Activated T-cell treated with anti-CD3 and anti-CD28 coated beads, Interleukin-2, amount 50 U/mL, for 72 hours (primary cell): ENCODE data around the gene ARPC4. TPM values are rescaled to one million over a fixed set of nuclear protein-coding genes. Genes with fewer than 3 reads are reported as not detected.
"Not testable (repeated sequence)": the region's sequence is repeated elsewhere in the genome, so short reads cannot be mapped to it uniquely, and the experiment has no call there.

ENCODE experiments used
- ATAC-seq, 2 donors: fragments of 150-1000 bp; cut with Tn5 transposase; replicated peaks in 1 of 2; 2 replicates each; pipeline ENCODE4 v1.10.0; 2021; ENCODE audit warnings: moderate library complexity in 2 of 2, mild to moderate bottlenecking in 1 of 2
- DNase-seq, 2 donors: peaks; one replicate each; pipeline ENCODE4 v3.0.0; 2021 to 2022; ENCODE audit warnings: mixed read lengths in 1 of 2
- H3K27ac Mint-ChIP-seq: one replicate; pipeline ENCODE4 v1.8.0; 2022; ENCODE audit warnings: mild to moderate bottlenecking, moderate library complexity, mixed read lengths
- H3K27me3 Mint-ChIP-seq: one replicate; pipeline ENCODE4 v1.8.0; 2022; ENCODE audit warnings: low read depth, mixed read lengths
- H3K36me3 Mint-ChIP-seq, 2 donors: one replicate each; pipeline ENCODE4 v1.8.0; 2022; ENCODE audit warnings: mixed read lengths in 2 of 2, mild to moderate bottlenecking in 1 of 2; ENCODE audit not compliant: insufficient read depth in 2 of 2
- H3K4me1 Mint-ChIP-seq: one replicate; pipeline ENCODE4 v1.8.0; 2022; ENCODE audit warnings: low read depth, mixed read lengths
- H3K4me3 Mint-ChIP-seq, 2 donors: one replicate each; pipeline ENCODE4 v1.8.0; 2022; ENCODE audit warnings: mild to moderate bottlenecking in 2 of 2, mixed read lengths in 2 of 2, moderate library complexity in 2 of 2
- H3K9me3 Mint-ChIP-seq, 2 donors: one replicate each; pipeline ENCODE4 v1.8.0; 2022; ENCODE audit warnings: mixed read lengths in 2 of 2
- total RNA-seq, 2 donors: library from RNA; stranded (reverse); gene quantifications; one replicate each; pipeline ENCODE4 v1.2.3, GENCODE V29; 2022

Gene ARPC4
- total RNA-seq, 2 donors from 2014 or later: 168 to 176 TPM

DNA sequence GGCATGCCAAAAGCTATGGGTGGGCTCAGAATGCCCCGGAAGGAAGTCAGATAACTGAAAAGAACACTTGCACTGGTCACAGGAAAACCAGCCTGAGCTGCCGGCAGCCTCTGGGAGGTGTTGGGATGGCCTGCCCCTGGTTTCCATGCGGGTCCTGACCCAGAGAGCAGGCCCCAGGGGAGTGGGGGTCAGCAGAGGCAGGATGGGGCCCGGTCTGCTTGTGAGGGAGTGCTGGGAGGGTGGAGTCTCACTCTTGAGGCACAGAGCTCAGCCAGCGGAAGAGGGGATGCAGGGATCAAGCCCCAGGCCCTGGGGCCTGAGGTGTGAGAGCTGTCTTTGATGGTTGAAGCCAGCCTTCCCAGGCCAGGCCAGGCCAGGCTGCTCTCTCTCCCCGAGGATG, 53.3 kb downstream of the ARPC4 start:
- H3K27ac Mint-ChIP-seq: no peak overlapping the region
- ATAC-seq: no peak
- no peaks in the 10 kb centered on the region for H3K27me3 Mint-ChIP-seq
- DNase-seq: no peak
- H3K4me3 Mint-ChIP-seq: no peak overlapping the region
- peaks cover 38% of the 10 kb centered on the region for H3K4me1 Mint-ChIP-seq
- peaks cover 0 to 10% of the 10 kb centered on the region in 2 donors for H3K36me3 Mint-ChIP-seq
- no peaks in the 10 kb centered on the region for H3K9me3 Mint-ChIP-seq

- no peaks in the 10 kb centered on the region for H3K27me3 Mint-ChIP-seq
- DNase-seq (no peak), ATAC-seq (no peak)
- H3K36me3 Mint-ChIP-seq: peaks cover 0 to 6% of the 10 kb centered on the region in 2 donors
- H3K4me1 Mint-ChIP-seq: peaks cover 34% of the 10 kb centered on the region
- H3K27ac Mint-ChIP-seq: no peak overlapping the region
- no peaks in the 10 kb centered on the region for H3K9me3 Mint-ChIP-seq
- H3K4me3 Mint-ChIP-seq: no peak overlapping the region
Measured at GRCh38 chr3:9846931-9847488, 54.1 kb downstream of the ARPC4 start.

DNA sequence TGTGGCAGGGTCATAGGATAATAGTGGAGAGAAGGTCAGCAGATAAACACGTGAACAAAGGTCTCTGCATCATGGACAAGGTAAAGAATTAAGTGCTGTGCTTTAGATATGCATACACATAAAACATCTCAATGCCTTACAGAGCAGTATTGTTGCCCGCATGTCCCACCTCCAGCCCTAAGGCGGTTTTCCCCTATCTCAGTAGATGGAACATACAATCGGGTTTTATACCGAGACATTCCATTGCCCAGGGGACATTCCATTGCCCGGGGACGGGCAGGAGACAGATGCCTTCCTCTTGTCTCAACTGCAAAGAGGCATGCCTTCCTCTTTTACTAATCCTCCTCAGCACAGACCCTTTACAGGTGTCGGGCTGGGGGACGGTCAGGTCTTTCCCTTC, 55.0 kb downstream of the ARPC4 start:
- DNase-seq, H3K27ac Mint-ChIP-seq, H3K27me3 Mint-ChIP-seq, H3K9me3 Mint-ChIP-seq, ATAC-seq, H3K4me3 Mint-ChIP-seq, H3K36me3 Mint-ChIP-seq: not testable (repeated sequence)
- H3K4me1 Mint-ChIP-seq: peaks cover 25% of the 10 kb centered on the region

DNA sequence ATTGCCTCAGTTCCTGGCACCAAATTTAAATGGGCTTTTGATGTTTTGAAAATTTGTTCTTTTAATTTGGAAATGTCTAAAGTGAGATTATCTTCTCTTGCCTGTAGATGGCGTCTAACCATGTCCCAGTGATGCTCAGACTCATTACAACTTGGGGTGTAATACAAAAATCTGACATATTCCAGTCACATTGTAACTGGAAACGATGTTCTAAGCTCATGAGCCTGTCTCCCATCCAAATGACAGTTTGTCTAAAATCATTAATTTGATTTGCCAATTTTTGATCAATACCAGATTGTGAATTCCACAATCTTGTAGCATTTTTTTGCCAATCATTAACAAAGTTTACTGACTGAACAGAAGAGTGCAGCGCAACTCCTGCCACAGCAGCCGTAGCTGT, 56.0 kb downstream of the ARPC4 start:
- H3K27me3 Mint-ChIP-seq, H3K4me3 Mint-ChIP-seq, H3K9me3 Mint-ChIP-seq, ATAC-seq, DNase-seq, H3K36me3 Mint-ChIP-seq: not testable (repeated sequence)
- H3K4me1 Mint-ChIP-seq: peaks cover 20% of the 10 kb centered on the region
- peak overlapping the region; percentile 73 for H3K27ac Mint-ChIP-seq

- not testable (repeated sequence) for H3K9me3 Mint-ChIP-seq, H3K36me3 Mint-ChIP-seq, H3K4me3 Mint-ChIP-seq, H3K27me3 Mint-ChIP-seq, H3K4me1 Mint-ChIP-seq, DNase-seq, ATAC-seq, H3K27ac Mint-ChIP-seq
Measured at GRCh38 chr3:9851383-9851782, 58.5 kb downstream of the ARPC4 start.

GRCh38 chr3:9851926-9852325, 59.0 kb downstream of the ARPC4 start:
- not testable (repeated sequence) for DNase-seq, H3K9me3 Mint-ChIP-seq, H3K36me3 Mint-ChIP-seq, H3K4me1 Mint-ChIP-seq, ATAC-seq, H3K4me3 Mint-ChIP-seq, H3K27ac Mint-ChIP-seq, H3K27me3 Mint-ChIP-seq

DNA sequence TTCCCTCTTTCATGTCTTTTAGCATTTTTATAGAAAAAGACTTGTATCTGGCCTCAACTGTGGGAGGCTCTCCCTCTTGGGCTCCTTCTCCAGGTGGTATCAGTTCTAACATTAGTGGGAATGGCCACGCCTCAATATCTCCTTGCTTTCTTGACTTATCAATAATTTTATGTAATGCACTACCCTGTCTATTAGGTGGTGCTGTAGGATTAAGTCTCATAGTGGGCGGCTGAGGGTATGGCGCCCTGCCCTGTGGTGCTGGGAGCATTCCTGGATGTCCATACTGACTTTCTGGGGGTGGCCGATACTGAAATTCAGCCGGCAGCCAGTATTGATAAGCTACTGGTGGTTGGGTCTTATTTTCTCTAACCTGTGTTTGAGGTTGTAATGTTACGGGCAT, 59.6 kb downstream of the ARPC4 start:
- peaks cover 5% of the 10 kb centered on the region for H3K4me1 Mint-ChIP-seq
- H3K9me3 Mint-ChIP-seq: no peaks in the 10 kb centered on the region
- H3K4me3 Mint-ChIP-seq: no peak overlapping the region
- DNase-seq: no peak
- H3K27ac Mint-ChIP-seq: no peak overlapping the region
- ATAC-seq: no peak
- H3K36me3 Mint-ChIP-seq: no peaks in the 10 kb centered on the region
- H3K27me3 Mint-ChIP-seq: no peaks in the 10 kb centered on the region

- ATAC-seq, H3K36me3 Mint-ChIP-seq, H3K27ac Mint-ChIP-seq, H3K4me1 Mint-ChIP-seq, DNase-seq, H3K27me3 Mint-ChIP-seq, H3K9me3 Mint-ChIP-seq, H3K4me3 Mint-ChIP-seq: not testable (repeated sequence)
Measured at GRCh38 chr3:9854291-9854940, 61.5 kb downstream of the ARPC4 start.

DNA sequence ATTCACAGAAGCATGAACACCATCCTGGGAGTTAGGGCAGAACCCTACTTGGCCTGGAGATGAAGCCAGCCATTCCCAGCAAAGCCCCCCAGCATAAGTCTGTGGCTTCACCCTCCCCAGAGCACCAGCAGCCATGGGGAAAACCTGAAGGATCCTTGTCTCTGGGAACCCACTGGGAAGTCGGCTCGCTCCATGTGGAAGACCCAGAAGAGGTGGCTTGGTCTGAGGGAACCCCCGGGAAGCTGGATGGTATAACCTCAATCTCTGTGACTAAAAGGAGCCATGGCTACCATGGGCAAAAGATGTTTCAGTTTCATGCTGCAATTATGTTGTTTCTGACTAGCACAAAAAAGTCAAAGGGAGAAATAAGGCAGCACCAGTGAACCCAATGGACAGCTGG, 62.7 kb downstream of the ARPC4 start:
- H3K27ac Mint-ChIP-seq: no peak overlapping the region
- H3K27me3 Mint-ChIP-seq: no peaks in the 10 kb centered on the region
- peaks cover 5% of the 10 kb centered on the region for H3K4me1 Mint-ChIP-seq
- DNase-seq (no peak), ATAC-seq (no peak)
- H3K9me3 Mint-ChIP-seq: no peaks in the 10 kb centered on the region
- no peaks in the 10 kb centered on the region for H3K36me3 Mint-ChIP-seq
- H3K4me3 Mint-ChIP-seq: no peak overlapping the region

Other genes with a start within 250 kb of the ARPC4 start
- not detected for gene LHFPL4, start 239.3 kb upstream of the ARPC4 start, total RNA-seq
- 10 to 100 TPM; 49.4 to 58.7 TPM for gene MTMR14, start 143.6 kb upstream of the ARPC4 start, total RNA-seq
- gene CPNE9, start 89.2 kb upstream of the ARPC4 start, total RNA-seq: under 1 TPM; 0.46 to 0.77 TPM
- gene BRPF1, start 61.3 kb upstream of the ARPC4 start, total RNA-seq: 10 to 100 TPM; 34.6 to 42.7 TPM
- gene OGG1, start 43.1 kb upstream of the ARPC4 start, total RNA-seq: 10 to 100 TPM; 31.0 to 33.4 TPM
- 10 to 100 TPM; 38.6 to 47.4 TPM for gene CAMK1, start 23.1 kb upstream of the ARPC4 start, total RNA-seq
- 100 to 1,000 TPM; 105 to 112 TPM for gene TADA3, start 609 bp upstream of the ARPC4 start, total RNA-seq
- gene TTLL3, start 17.2 kb downstream of the ARPC4 start, total RNA-seq: 10 to 100 TPM; 63.6 to 75.5 TPM
- 10 to 100 TPM; 40.1 to 53.7 TPM for gene RPUSD3, start 50.9 kb downstream of the ARPC4 start, total RNA-seq
- gene CIDEC, start 87.2 kb downstream of the ARPC4 start, total RNA-seq: under 1 TPM in 1 of 2 donors, not detected in 1; 0.65 TPM
- 10 to 100 TPM; 34.6 to 39.4 TPM for gene JAGN1, start 97.5 kb downstream of the ARPC4 start, total RNA-seq
- gene IL17RE, start 109.8 kb downstream of the ARPC4 start, total RNA-seq: 1 to 10 TPM in 1 of 2 donors, under 1 TPM in 1; 0.94 to 5.5 TPM
- gene IL17RC, start 124.0 kb downstream of the ARPC4 start, total RNA-seq: under 1 TPM; 0.41 to 0.93 TPM
- gene CRELD1, start 140.8 kb downstream of the ARPC4 start, total RNA-seq: 10 to 100 TPM; 18.8 to 25.3 TPM
- 10 to 100 TPM in 1 of 2 donors, 1 to 10 TPM in 1; 7.9 to 14.5 TPM for gene PRRT3, start 159.3 kb downstream of the ARPC4 start, total RNA-seq
- 10 to 100 TPM; 45.3 to 48.7 TPM for gene EMC3, start 193.8 kb downstream of the ARPC4 start, total RNA-seq
- gene FANCD2, start 233.4 kb downstream of the ARPC4 start, total RNA-seq: 10 to 100 TPM; 77.2 to 81.2 TPM